ENCODE measurements around the gene EMP3.

Gene EMP3

GRCh38 chr19:48318286-48318987, 6.9 kb upstream of the EMP3 start:
- DNase-seq = no peak

DNA sequence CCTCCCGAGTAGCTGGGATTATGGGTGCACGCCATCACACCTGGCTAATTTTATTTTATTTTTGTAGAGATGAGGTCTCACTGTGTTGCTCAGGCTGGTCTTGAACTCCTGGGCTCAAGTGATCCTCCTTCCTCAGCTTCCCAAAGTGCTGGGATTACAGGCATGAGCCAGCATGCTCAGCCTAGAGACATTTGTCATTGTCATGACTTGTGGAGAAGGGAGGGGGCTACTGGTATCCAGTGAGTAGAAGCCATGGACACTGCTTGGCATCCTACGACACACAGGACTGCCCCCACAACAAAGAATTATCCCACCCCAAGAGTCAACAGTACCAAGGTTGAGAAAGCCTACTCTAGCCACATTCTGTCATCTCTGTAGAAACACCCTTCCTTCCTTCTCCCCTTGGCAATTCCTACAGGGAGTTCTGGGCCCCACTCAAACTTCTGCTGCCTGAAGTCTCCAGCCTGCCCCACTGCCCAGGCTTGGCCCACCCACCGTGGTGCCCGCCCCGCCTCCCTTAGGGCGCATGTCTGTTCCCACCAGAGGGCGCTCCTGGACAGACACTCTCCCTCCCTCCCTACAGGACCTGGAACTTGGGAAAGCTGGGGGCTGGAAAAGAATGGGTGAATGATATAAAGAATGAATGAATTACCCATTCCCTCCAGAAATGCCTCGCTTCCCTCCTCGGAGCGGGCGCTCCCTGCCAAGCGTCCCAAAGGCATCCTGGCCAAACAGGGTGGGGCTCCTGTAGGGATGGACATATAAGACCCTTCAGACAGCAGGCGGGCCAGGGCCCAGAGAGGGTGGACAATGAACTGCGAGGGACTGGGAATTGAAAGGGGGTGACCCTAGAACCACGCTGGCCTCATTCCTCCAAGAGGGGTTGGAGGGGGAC, 5.5 kb upstream of the EMP3 start:
- DNase-seq = peak; percentile 61

GRCh38 chr19:48321372-48321621, 4.1 kb upstream of the EMP3 start:
- DNase-seq = peak; percentile 88

DNA sequence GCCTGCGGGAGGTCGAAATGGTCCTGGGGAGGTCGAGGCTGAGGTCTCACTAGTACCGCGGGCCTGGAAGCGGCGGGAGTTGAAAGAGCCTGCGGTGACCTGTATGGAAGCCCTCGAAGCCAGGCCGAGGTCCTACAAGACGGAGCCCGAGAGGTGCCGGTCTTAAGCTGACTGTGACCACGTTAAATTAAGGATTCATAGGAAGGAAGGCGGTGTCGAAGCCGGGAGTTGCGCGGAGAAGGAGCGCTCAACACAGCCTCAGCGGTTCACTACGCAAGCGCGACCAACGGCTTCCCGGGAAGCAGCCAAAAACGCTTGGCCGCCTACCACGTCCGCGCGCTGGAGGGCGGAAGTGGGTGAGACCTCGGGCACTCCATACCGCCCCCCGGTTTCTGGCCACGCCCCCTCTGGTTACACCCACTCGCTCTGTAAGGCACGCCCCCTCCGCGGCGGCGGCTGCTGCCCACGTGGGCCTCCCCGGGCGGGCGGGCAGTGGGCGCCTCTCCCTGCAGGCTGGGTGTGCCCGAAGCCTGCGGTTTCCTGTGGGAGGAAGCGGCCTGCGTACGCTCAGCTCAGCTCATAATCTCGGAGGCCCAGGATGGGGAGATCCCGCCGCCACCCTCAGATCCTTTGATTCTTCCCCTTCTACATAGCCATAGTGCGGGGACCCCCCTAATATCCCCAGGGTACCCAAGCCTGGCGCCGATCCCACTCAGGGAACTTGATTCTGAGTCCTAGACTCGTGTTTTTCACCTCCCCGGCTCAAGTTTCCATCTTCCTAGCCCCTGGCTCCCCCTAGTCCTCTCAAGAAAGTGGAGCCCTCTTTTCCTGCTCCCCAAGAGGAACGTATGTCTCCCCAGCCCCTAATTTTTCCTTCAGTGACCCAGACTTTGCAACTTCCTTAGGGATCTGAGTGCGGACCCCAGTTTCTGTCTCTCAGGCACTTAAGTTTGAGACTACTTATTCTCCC, 3.4 kb upstream of the EMP3 start:
- peak; percentile 80 for DNase-seq

GRCh38 chr19:48329167-48329891, 4.0 kb downstream of the EMP3 start:
- no peak for DNase-seq

DNA sequence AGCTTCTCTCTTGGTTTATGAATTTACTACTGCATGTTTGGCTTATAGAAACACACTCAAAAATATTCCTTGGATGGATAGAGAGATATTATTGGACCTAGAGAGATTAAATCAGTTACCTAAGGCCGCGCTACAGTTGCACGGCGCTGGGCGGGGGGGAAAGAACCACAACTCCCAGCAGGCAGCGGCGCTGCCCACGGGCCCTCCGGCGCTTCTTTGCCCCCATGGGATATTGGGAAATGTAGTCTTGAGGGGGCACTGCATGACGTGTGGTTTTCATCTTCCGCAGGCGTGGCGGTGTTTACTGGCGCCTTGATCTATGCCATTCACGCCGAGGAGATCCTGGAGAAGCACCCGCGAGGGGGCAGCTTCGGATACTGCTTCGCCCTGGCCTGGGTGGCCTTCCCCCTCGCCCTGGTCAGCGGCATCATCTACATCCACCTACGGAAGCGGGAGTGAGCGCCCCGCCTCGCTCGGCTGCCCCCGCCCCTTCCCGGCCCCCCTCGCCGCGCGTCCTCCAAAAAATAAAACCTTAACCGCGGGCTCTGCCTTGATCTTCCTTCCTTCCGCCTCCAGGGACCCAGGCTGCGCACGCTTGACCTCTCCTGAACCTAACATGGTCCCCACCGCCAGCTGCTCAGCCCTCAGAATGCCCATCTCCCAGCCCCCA, 4.8 kb downstream of the EMP3 start:
- DNase-seq = peak; percentile 84

DNA sequence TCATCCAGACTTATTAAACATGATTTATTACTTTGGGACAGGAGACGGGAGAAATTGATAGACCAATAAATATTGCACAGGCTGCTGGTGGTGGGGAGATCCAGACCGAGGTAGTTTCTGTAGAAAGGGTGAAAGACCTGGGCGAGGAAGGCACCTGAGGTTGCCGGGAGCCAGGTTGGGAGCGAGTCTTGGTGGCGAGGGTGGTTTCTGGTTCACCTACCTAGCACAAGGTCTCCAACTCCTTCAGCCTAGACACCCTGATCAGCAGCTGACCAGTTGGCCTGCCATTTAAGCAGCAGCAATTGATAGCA, 7.0 kb downstream of the EMP3 start:
- no peak for DNase-seq

DNA sequence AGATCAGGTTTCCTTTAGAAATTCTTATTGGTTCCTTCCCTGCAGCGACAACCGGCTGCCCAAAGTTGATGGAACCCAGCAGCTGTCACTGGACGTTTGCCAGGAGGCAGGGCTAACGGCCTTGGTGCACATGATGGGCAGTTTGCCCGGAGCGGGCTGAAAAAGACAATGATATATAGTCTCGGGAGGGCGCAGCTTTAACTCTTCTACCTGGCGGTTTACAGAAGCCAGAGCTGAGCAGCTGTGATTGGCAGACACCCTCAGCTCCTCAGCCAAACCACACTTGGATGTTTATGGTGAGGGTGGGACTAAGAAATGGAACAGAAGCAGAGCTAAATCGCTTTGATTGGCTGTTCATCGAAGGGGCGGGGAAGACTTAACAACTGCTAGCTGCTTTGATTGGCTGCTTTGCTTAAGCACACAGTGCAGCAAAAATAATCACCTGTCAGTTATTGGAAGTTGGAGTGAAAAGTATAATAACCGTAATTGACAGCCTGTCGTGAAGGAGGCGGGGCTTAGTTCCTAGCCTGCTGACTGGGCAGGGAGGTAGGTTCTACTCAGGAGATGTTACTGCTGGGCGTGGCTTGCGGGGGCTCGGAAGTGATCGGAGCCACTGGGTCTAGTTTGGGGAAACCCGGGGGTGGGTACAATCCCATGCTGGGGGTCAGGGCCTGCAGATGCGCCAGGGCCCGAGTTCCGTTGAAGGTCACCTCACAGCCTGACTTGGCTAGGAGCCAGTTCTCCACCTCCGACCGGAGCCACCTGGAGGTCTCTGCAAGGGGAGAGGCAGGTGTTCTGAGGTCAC, 7.5 kb downstream of the EMP3 start:
- peak; percentile 97 for DNase-seq

DNA sequence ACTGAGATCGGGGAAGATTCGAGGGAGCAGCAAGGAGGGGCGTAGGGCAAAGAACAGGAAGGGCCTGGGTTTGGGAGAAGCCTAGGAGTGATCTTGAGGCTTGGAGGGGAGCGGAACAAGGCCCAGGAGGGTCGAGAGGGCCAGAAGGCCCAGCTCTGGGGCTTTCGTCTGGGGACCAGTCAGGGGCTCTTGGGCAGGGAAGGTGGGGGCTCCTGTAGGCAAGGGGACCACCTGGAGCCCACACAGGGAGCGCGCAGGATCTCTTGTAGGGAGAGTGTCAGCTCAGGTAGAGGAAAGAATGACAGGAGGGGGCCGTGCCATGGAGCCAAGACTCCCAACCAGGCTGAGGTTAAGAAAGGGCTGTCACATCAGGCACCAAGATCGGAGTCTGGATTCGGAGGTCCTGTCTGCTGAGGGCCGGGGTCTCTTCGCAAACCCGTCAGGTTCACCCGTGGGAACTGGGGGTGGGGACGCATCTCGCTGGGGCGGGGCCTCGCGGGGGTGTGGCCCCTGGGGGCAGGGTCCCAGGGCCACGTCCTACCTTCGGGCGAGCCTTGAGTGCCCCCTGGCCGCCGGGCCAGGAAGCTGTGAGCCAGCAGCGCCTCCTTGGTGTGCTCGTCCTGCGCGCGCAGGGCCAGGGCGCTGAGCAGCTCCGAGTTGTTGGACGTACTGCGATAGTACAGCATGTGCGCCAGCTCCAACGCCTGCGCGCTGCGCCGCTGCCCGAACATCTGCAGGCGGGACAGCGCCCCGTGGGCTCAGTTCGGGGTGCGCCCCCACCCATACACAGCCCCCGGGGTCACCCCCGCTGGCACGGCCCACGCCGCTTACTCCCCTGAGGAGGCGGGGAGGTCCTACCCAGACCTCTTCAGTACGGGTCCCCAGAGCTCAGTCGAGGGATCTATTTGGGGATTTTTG, 8.4 kb downstream of the EMP3 start:
- peak; percentile 53 for DNase-seq

DNA sequence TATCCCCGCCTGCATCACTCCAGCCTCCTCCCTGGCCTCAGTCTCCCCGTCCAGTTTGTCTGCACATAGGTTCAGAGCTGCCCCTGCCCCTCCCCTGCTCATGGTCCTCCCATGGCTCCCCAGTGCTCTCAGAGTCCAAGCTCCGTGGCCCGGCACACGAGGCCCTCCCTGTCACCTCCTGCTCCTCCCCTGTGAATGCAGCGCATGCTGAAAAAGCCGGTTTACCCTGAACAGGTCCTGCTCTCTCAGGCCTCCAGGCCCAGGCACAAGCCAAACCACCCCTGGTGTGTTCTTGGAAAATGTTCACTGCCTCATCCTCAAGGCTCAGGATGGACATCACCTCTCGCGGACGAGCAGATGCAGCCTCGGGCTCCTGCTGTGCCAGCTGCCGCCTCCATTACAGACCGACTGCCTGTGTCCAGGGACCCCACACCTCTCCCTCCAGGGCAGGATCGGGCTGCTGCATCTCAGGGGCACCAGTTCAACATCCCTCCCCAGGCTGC, 13.0 kb downstream of the EMP3 start:
- DNase-seq = no peak

DNA sequence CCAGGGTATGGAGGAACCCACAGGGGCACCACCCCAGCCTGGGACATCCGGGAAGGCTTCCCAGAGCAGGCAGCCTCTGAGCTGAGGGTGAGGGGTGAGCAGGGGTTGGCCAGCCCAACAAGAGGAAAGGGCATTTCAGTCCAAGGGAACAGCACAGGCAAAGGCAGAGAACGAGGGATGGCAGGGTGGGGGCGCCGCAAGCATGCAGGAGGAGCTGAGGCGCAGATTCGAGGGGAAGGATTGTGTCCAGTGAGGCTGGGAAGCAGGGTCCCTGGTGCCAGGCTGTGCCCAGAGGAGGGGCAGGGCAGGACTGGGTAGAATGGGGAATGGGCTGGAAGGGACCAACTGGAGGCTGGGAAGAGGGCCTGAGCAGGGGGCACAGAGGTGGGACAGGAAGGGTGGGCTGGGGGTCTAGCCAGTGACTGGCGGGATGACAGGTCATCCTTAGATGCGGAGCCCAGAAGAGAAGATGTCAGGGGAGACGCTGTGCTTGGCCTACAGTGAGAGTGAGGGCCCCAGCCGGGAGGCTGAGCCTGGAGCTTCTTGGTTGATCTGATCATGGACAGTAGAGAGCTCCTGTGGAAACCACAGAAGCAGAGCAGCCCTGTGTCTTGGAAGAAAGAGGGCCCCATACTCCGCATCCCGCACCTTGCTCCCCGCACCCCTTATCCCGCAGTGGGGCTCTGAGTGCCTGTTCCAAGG, 13.6 kb downstream of the EMP3 start:
- no peak for DNase-seq

GRCh38 chr19:48340995-48341394, 15.6 kb downstream of the EMP3 start:
- no peak for DNase-seq

GRCh38 chr19:48341515-48342413, 16.4 kb downstream of the EMP3 start:
- DNase-seq = no peak

- DNase-seq = no peak
Measured at GRCh38 chr19:48342414-48342738, 17.0 kb downstream of the EMP3 start.

DNA sequence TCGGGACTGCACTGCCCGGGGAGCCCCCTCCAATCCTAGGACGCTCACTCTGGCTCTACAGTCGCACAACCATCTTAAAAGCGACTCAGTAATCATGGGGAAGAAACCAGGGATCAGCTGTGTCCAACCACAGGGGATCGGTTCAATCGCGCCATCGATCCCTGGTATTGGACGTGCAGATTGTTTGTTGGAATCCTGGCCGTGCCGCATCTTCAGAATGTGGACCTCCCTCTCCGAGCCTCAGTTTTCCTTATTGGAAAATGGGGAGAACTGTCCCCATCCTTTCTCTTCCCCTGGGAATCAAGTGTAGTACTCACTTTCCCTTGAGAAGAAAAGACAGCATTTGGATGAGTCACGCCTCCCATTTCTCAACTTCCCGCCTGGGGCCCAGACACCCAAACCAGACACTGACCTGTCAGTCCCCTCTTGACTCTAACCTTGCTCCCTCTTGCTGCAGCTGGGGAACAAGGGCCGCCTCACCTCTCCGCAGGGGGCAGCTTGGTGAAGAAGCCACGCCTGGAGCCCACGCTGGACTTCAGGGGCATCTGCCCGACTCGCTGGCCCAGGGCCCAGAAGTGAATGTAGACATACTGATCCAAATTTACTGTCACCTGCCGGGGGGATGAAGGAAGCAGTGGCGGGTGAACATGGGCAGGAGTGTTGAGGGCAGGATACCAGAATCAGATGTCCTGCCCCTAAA, 17.6 kb downstream of the EMP3 start:
- DNase-seq = no peak

- DNase-seq = no peak
Measured at GRCh38 chr19:48344892-48345291, 19.5 kb downstream of the EMP3 start.

DNA sequence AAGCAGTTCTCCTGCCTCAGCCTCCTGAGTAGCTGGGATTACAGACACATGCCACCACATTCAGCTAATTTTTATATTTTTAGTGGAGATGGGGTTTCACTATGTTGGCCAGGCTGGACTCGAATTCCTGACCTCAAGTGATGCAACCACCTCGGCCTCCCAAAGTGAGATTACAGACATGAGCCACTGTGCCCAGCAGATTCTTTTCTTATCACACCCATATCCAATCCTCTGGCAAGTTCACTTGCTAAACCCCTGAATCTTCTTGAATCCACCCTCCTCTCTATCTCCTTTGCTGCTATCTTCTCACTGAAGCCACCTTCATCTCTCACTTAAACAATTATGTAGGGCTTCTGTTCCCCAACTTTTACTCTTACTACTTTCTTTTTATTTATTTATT, 20.8 kb downstream of the EMP3 start:
- DNase-seq = no peak

DNA sequence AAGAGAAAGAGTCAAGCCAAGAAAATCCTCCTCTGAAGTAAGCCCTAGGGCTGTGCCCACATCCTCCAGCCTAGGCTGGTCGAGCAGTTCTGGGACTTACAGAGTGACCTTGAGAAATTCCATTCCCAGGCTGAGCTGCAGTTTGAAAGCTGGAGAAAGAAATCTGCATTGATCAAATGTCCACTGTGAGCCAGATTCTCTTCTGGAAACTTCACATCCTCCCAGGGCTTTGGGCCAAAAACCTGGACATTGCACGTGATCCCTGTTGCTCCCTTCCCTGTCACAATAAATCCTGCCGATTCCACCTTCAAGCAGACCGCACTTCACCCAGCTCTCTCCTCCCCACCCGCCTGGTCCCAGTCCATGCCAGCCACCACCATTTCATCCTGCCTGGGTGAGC, 22.7 kb downstream of the EMP3 start:
- DNase-seq = no peak

All from NCI-H2029 treated with DMSO at 0.1 percent for 48 hours (cell line).